Measurements from ENCODE around the gene LAIR2.

LAIR2 gene

GRCh38 chr19:54456423-54457373, 45.9 kb upstream of the LAIR2 start:
- no peaks in the 10 kb centered on the region for H3K27me3 ChIP-seq (replicated peaks)
- H3K27ac ChIP-seq = no peak overlapping the region
- in situ Hi-C loops (cut with HindIII; ENCODE audit: low pct_ligation_motif_present, low sequenced_read_pairs) = no loop called here
- TF ChIP-seq, protein P1, sequence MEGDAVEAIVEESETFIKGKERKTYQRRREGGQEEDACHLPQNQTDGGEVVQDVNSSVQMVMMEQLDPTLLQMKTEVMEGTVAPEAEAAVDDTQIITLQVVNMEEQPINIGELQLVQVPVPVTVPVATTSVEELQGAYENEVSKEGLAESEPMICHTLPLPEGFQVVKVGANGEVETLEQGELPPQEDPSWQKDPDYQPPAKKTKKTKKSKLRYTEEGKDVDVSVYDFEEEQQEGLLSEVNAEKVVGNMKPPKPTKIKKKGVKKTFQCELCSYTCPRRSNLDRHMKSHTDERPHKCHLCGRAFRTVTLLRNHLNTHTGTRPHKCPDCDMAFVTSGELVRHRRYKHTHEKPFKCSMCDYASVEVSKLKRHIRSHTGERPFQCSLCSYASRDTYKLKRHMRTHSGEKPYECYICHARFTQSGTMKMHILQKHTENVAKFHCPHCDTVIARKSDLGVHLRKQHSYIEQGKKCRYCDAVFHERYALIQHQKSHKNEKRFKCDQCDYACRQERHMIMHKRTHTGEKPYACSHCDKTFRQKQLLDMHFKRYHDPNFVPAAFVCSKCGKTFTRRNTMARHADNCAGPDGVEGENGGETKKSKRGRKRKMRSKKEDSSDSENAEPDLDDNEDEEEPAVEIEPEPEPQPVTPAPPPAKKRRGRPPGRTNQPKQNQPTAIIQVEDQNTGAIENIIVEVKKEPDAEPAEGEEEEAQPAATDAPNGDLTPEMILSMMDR (IDR thresholded peaks at IDR 0.05; ENCODE audit: low read depth, low read length, missing control alignments) = no peak
- H3K36me3 ChIP-seq (replicated peaks) = peaks cover 94% of the 10 kb centered on the region
- no peak overlapping the region for H3K4me3 ChIP-seq (ENCODE audit: low read depth, low read length)
- DNase-seq = no peak

GRCh38 chr19:54457773-54458647, 44.6 kb upstream of the LAIR2 start:
- Histone ChIP-seq H3K27ac (no peak overlapping the region), H3K36me3 (replicated peaks) (peaks cover 89% of the 10 kb centered on the region), H3K27me3 (replicated peaks) (no peaks in the 10 kb centered on the region), H3K4me3 (ENCODE audit: low read depth, low read length) (no peak overlapping the region)
- TF ChIP-seq, protein P1 (IDR thresholded peaks at IDR 0.05; ENCODE audit: low read depth, low read length, missing control alignments) = no peak
- in situ Hi-C loops (cut with HindIII; ENCODE audit: low pct_ligation_motif_present, low sequenced_read_pairs) = no loop called here
- no peak for DNase-seq

- Histone ChIP-seq H3K27ac (no peak overlapping the region), H3K27me3 (replicated peaks) (no peaks in the 10 kb centered on the region), H3K4me3 (ENCODE audit: low read depth, low read length) (no peak overlapping the region), H3K36me3 (replicated peaks) (peaks cover 81% of the 10 kb centered on the region)
- in situ Hi-C loops (cut with HindIII; ENCODE audit: low pct_ligation_motif_present, low sequenced_read_pairs) = no loop called here
- DNase-seq = no peak
- TF ChIP-seq, protein P1 (IDR thresholded peaks at IDR 0.05; ENCODE audit: low read depth, low read length, missing control alignments) = no peak
Measured at GRCh38 chr19:54458648-54459281, 43.9 kb upstream of the LAIR2 start.

DNA sequence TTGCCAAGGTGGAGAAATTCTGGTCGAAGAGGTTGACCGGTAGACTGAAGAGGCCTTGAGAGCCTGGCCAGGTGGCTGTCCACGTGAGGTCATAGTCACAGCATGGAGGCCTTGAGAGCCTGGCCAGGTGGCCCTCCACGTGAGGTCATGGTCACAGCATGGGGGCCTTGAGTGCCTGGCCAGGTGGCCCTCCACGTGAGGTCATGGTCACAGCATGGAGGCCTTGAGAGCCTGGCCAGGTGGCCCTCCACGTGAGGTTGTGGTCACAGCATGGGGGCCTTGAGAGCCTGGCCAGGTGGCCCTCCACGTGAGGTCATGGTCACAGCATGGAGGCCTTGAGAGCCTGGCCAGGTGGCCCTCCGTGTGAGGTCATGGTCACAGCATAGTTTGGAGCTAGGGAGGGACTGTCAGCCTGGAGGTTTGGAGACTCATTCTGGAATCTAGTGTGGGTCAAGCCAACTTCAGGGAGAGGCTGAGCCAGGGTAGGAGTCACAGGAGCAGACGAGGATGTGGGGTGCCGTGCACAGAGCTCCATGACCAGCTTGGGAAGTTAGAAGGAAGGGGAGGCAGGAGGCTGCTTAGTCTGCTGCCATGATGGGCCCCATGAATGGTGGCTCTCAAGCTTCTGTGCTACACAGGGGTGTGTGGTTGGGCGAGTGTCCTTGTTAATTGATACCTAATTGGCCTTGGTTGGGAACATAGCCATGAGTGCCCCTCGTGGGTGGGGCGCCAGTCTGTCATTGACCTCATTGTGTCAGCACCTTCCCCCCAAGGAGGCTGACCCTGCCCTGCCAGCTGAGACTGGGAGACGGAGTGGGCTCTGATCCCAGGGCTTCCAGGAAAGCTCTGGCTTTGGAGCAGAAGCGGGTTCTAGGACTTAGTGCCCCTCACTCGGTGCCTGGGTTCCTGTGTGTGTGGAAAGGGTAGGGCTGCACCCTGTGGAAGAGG, 43.1 kb upstream of the LAIR2 start:
- Histone ChIP-seq H3K27me3 (replicated peaks) (no peaks in the 10 kb centered on the region), H3K4me3 (ENCODE audit: low read depth, low read length) (no peak overlapping the region), H3K27ac (no peak overlapping the region), H3K36me3 (replicated peaks) (peaks cover 73% of the 10 kb centered on the region)
- no peak for DNase-seq
- TF ChIP-seq, protein P1 (IDR thresholded peaks at IDR 0.05; ENCODE audit: low read depth, low read length, missing control alignments) = no peak
- in situ Hi-C loops (cut with HindIII; ENCODE audit: low pct_ligation_motif_present, low sequenced_read_pairs) = no loop called here

All from brain microvascular endothelial cell (primary cell).